Measurements from ENCODE around the gene COBL.

DNA sequence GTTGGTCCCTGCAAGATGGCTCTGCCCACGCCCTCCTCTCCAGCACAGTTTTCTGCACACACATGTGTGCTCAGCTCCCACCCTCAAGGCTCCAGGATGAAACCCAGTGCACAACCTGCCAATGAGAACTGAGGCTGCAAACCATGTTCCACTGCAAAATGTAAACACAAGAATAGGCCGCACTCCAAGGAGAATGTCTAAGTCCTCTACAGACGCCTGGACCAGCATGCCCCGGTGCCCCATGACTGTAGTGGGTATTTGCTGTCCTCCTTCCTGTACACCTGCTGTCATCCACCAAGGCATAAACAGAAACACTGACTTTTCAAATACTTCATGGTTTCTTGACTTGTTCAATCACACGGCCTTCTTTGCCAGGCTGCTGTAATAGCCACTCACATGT, 72.6 kb downstream of the COBL start:
- TF ChIP-seq, protein P1, sequence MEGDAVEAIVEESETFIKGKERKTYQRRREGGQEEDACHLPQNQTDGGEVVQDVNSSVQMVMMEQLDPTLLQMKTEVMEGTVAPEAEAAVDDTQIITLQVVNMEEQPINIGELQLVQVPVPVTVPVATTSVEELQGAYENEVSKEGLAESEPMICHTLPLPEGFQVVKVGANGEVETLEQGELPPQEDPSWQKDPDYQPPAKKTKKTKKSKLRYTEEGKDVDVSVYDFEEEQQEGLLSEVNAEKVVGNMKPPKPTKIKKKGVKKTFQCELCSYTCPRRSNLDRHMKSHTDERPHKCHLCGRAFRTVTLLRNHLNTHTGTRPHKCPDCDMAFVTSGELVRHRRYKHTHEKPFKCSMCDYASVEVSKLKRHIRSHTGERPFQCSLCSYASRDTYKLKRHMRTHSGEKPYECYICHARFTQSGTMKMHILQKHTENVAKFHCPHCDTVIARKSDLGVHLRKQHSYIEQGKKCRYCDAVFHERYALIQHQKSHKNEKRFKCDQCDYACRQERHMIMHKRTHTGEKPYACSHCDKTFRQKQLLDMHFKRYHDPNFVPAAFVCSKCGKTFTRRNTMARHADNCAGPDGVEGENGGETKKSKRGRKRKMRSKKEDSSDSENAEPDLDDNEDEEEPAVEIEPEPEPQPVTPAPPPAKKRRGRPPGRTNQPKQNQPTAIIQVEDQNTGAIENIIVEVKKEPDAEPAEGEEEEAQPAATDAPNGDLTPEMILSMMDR (conservative IDR thresholded peaks at IDR 0.05; ENCODE audit: low read length): no peak
- no peak for TF ChIP-seq EZH2phosphoT487 (IDR thresholded peaks at IDR 0.05; ENCODE audit: borderline replicate concordance)

All from Loucy (cell line).